Small intestine (tissue), 7 donors: ENCODE results near the gene KIF16B. TPM values are rescaled to one million over a fixed set of nuclear protein-coding genes. Genes with fewer than 3 reads are reported as not detected.
"Not testable (repeated sequence)": the region's sequence is repeated elsewhere in the genome, so short reads cannot be mapped to it uniquely, and the experiment has no call there.

ENCODE experiments used
- DNase-seq, 2 donors: peaks; one replicate each; pipeline versions ENCODE4 v3.0.0 to v3.0.0-alpha.2; 2013
- FAIRE-seq: peaks from 2 replicates; lab custom pipeline; 2012; peaks lifted over from hg19 to GRCh38; lab: Jason Lieb, UNC
- H3K27ac ChIP-seq, 3 donors: one replicate each; pipeline ENCODE4 v1.5.1; 2013; ENCODE audit warnings: low read length in 2 of 3, mild to moderate bottlenecking in 2 of 3, control low read depth in 1 of 3, inconsistent platforms in 1 of 3, low read depth in 1 of 3, moderate library complexity in 1 of 3
- H3K27me3 ChIP-seq, 3 donors: one replicate each; pipeline ENCODE4 v1.6.1; 2013; ENCODE audit warnings: low read length in 3 of 3, inconsistent platforms in 1 of 3; ENCODE audit not compliant: control insufficient read depth in 3 of 3, insufficient read depth in 3 of 3
- H3K36me3 ChIP-seq, 3 donors: one replicate each; pipeline ENCODE4 v1.6.1; 2013; ENCODE audit warnings: low read length in 3 of 3, inconsistent platforms in 1 of 3, low read depth in 1 of 3, mild to moderate bottlenecking in 1 of 3, moderate library complexity in 1 of 3; ENCODE audit not compliant: control insufficient read depth in 3 of 3, insufficient read depth in 2 of 3
- H3K4me1 ChIP-seq, 3 donors: one replicate each; pipeline ENCODE4 v1.6.1; 2013; ENCODE audit warnings: low read length in 2 of 3, inconsistent platforms in 1 of 3, low read depth in 1 of 3, mild to moderate bottlenecking in 1 of 3, moderate library complexity in 1 of 3; ENCODE audit not compliant: control insufficient read depth in 3 of 3, insufficient read depth in 2 of 3
- H3K4me3 ChIP-seq, 3 donors: one replicate each; pipeline ENCODE4 v1.5.1; 2013; ENCODE audit warnings: low read length in 3 of 3, control low read depth in 1 of 3, inconsistent platforms in 1 of 3, low read depth in 1 of 3, mild to moderate bottlenecking in 1 of 3, moderate library complexity in 1 of 3
- H3K9me3 ChIP-seq, 2 donors: one replicate each; pipeline ENCODE4 v1.6.1; 2013; ENCODE audit warnings: low read depth in 1 of 2, low read length in 1 of 2; ENCODE audit not compliant: control insufficient read depth in 2 of 2, insufficient read depth in 1 of 2
- WGBS, 3 donors: extraction: QIAGEN DNeasy Blood & Tissue Kit; methylation state at CpG; one replicate each; pipeline ENCODE4 v1.1.7; 2013; 5-methylcytosine and 5-hydroxymethylcytosine counted together
- polyA plus RNA-seq, 4 donors: library from polyadenylated mRNA; stranded (reverse) in 3 of 4; unstranded in 1 of 4; fragments of 200-250 nt in 3 of 4; fragments of 120-200 nt in 1 of 4; gene quantifications; one replicate each; pipeline versions ENCODE4 v1.2.1 to v1.2.3, GENCODE V29; 2013
- donor health status: healthy with polysubstance abuse.
- donor health status: control.
- donor health status: control.
- donor health status: Bipolar disorder and iron deficiency.
- donor health status: healthy.

KIF16B gene
- polyA plus RNA-seq, 4 donors = 12.4 to 46.7 (median 28.0) TPM

GRCh38 chr20:16260911-16261310 lies 312.3 kb downstream of the KIF16B start:
- FAIRE-seq = no peak
- H3K9me3 ChIP-seq = peaks cover 0 to 1% of the 10 kb centered on the region in 2 donors
- WGBS, 3 donors = 77 to 82% (median 78%) methylated on average over 7 of the region's 7 CpGs
- no peaks in the 10 kb centered on the region for H3K27me3 ChIP-seq
- H3K27ac ChIP-seq = no peak overlapping the region
- no peak overlapping the region for H3K4me3 ChIP-seq
- no peaks in the 10 kb centered on the region for H3K36me3 ChIP-seq
- peaks cover 0 to 2% (median 0%) of the 10 kb centered on the region in 3 donors for H3K4me1 ChIP-seq
- DNase-seq = no peak

DNA sequence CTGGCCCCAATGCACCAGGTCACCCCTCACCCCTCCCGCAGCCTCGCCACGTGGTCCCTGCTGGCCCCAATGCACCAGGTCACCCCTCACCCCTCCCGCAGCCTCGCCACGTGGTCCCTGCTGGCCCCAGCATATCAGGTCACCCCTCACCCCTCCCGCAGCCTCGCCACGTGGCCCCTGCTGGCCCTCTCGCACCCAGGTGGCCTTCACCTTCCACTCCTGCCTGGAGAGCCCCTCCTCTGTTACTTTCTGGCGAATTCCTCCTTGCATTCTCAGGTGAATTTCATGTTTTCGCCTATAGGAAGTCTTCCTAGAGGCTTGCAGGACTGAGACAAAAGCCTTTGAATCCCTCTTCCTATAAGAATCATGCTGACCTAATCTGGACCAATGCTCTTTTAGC lies 313.1 kb downstream of the KIF16B start:
- not testable (repeated sequence) for H3K4me3 ChIP-seq, FAIRE-seq, DNase-seq

GRCh38 chr20:16258766-16259165 lies 314.5 kb downstream of the KIF16B start:
- Histone ChIP-seq H3K27ac (no peak overlapping the region), H3K36me3 (no peaks in the 10 kb centered on the region), H3K4me1 (peaks cover 0 to 2% (median 0%) of the 10 kb centered on the region in 3 donors), H3K4me3 (no peak overlapping the region), H3K9me3 (no peaks in the 10 kb centered on the region), H3K27me3 (no peaks in the 10 kb centered on the region)
- no peak for FAIRE-seq
- WGBS, 3 donors = 89 to 95% (median 92%) methylated on average over 3 of the region's 3 CpGs
- DNase-seq = no peak

More for the DNA sequence above, 313.1 kb downstream of the KIF16B start:
- WGBS, 3 donors = 72 to 85% (median 81%) methylated on average over 6 to 9 of the region's 12 CpGs
- not testable (repeated sequence) for H3K9me3 ChIP-seq, H3K36me3 ChIP-seq, H3K27me3 ChIP-seq, H3K4me1 ChIP-seq, H3K27ac ChIP-seq

DNA sequence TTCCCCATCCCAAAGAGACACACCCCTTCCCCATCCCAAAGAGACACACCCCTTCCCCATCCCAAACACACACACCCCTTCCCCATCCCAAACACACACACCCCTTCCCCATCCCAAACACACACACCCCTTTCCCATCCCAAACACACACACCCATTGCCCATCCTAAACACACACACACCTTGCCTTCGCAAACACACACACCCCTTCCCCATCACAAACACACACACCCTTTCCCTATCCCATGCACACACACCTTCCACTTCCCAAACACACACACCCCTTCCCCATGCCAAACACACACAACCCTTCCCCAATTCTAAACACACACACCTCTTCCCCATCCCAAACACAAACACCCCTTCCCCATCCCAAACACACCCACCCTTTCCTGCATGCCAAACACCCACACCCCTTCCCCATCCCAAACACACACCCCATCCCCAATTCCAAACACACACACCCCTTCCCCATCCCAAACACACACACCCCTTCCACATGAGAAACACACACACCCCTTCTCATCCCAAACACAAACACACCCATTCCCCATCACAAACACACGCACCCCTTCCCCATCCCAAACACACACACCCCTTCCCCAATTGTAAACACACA lies 315.3 kb downstream of the KIF16B start:
- Histone ChIP-seq H3K4me3 (no peak overlapping the region), H3K36me3 (no peaks in the 10 kb centered on the region), H3K9me3 (no peaks in the 10 kb centered on the region), H3K4me1 (peaks cover 0 to 2% (median 0%) of the 10 kb centered on the region in 3 donors), H3K27me3 (no peaks in the 10 kb centered on the region), H3K27ac (no peak overlapping the region)
- DNase-seq (no peak), FAIRE-seq (no peak)
- 88 to 96% (median 93%) methylated on average over 2 of the region's 2 CpGs for WGBS, 3 donors

- FAIRE-seq (no peak), DNase-seq (no peak)
- no peak overlapping the region for H3K27ac ChIP-seq
- WGBS, 3 donors = 88 to 89% (median 89%) methylated on average over 7 of the region's 7 CpGs
- no peaks in the 10 kb centered on the region for H3K27me3 ChIP-seq
- H3K9me3 ChIP-seq = no peaks in the 10 kb centered on the region
- no peaks in the 10 kb centered on the region for H3K36me3 ChIP-seq
- no peaks in the 10 kb centered on the region for H3K4me1 ChIP-seq
- H3K4me3 ChIP-seq = no peak overlapping the region
These were observed 316.2 kb downstream of the KIF16B start for GRCh38 chr20:16257021-16257420.

DNA sequence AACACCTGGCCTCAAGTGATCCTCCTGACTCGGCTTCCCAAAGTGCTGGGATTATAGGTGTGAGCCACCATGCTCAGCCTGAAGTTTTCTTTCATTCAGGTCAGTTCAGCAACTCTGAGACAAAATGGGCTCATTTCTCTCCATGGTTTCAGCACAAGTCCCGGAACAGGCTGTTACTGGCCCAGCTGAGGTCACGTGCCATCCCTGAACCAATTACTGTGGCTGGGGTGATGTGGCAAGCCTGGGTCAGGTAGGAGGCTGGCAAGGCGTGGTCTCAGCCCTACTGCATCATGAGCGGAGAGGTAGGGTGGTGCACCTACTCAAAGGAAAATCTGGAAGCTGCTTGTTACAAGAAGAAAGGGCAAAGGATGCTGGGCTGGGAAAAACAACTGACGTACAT lies 326.4 kb downstream of the KIF16B start:
- Histone ChIP-seq H3K27ac (no peak overlapping the region), H3K4me3 (no peak overlapping the region), H3K27me3 (peaks cover 0 to 6% (median 0%) of the 10 kb centered on the region in 3 donors), H3K36me3 (no peaks in the 10 kb centered on the region), H3K4me1 (no peaks in the 10 kb centered on the region), H3K9me3 (no peaks in the 10 kb centered on the region)
- WGBS, 3 donors = 79 to 85% (median 84%) methylated on average over 6 of the region's 6 CpGs
- FAIRE-seq (no peak), DNase-seq (no peak)

DNA sequence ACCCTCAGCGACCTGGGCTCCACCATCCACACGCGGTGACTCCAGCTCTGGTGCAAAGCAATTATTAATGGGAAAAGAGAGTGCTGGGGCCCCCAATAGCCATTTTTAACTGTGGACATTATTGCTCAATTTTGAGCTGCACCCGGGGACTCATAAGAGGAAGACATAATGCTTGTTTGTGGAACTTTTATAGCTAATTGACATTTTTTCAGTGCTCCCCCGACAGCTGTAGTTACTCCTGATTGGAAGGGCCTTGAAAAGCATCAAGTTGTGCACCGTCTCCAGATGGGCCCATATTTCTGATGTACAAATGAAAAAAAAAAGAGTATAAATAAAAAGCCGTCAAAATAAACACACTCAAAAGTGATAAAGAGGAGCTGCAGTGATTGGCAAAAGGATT lies 327.0 kb downstream of the KIF16B start:
- Histone ChIP-seq H3K4me1 (no peaks in the 10 kb centered on the region), H3K9me3 (no peaks in the 10 kb centered on the region), H3K36me3 (no peaks in the 10 kb centered on the region), H3K27ac (no peak overlapping the region), H3K27me3 (peaks cover 0 to 6% (median 0%) of the 10 kb centered on the region in 3 donors), H3K4me3 (no peak overlapping the region)
- DNase-seq = no peak
- 74 to 89% (median 80%) methylated on average over 7 of the region's 7 CpGs for WGBS, 3 donors
- FAIRE-seq = no peak

DNA sequence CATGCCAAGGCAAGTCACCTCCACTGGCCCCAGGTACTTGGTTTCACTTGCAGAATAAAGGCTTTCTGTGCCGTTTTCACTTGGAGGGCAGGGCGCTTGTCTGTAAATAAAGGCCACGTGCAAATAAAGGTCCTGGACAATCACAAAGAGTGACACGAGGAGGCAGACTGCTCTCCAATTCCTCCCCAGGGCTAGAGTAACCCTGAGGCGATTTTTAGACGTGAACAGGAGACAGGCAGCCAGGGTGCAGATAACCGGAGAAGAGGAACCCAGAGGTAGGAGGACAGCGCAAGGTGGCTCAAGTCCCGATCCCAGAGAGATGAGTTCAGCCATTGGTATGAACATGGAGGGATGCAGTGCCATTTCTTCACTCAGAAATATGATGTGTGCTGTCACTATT lies 327.4 kb downstream of the KIF16B start:
- Histone ChIP-seq H3K27me3 (peaks cover 0 to 6% (median 0%) of the 10 kb centered on the region in 3 donors), H3K27ac (no peak overlapping the region), H3K4me3 (no peak overlapping the region), H3K4me1 (no peaks in the 10 kb centered on the region), H3K9me3 (no peaks in the 10 kb centered on the region), H3K36me3 (no peaks in the 10 kb centered on the region)
- DNase-seq (no peak), FAIRE-seq (no peak)
- WGBS, 3 donors = 46 to 67% (median 63%) methylated on average over 9 of the region's 9 CpGs

GRCh38 chr20:16244892-16245291 lies 328.4 kb downstream of the KIF16B start:
- DNase-seq (no peak), FAIRE-seq (no peak)
- H3K4me3 ChIP-seq = no peak overlapping the region
- H3K4me1 ChIP-seq = no peaks in the 10 kb centered on the region
- no peaks in the 10 kb centered on the region for H3K36me3 ChIP-seq
- H3K27me3 ChIP-seq = peaks cover 0 to 6% (median 0%) of the 10 kb centered on the region in 3 donors
- H3K9me3 ChIP-seq = no peaks in the 10 kb centered on the region
- WGBS, 3 donors = 80 to 87% (median 83%) methylated on average over 5 of the region's 5 CpGs
- no peak overlapping the region for H3K27ac ChIP-seq
